H9 (cell line): Measurements from ENCODE around the gene GNAI2. TPM values are rescaled to one million over a fixed set of nuclear protein-coding genes. Genes with fewer than 3 reads are reported as not detected.

Experiments
- DNase-seq: peaks from one replicate; pipeline ENCODE4 v3.0.0-alpha.2; 2017
- H2AFZ ChIP-seq: one replicate; pipeline ENCODE4 v1.6.1; 2013; ENCODE audit warnings: mild to moderate bottlenecking, low read length, control low read depth, moderate library complexity
- H2AK5ac ChIP-seq: 2 replicates; pipeline ENCODE4 v1.6.1; 2013; ENCODE audit warnings: low read length, control low read depth, mixed read lengths; ENCODE audit not compliant: insufficient read length
- H2BK120ac ChIP-seq: one replicate; pipeline ENCODE4 v1.6.1; 2013; ENCODE audit warnings: low read depth, mild to moderate bottlenecking, low read length, control low read depth, inconsistent platforms; ENCODE audit not compliant: poor library complexity, severe bottlenecking
- H2BK12ac ChIP-seq: 2 replicates; pipeline ENCODE4 v1.6.1; 2013; ENCODE audit warnings: low read length, control low read depth, mixed read lengths, low read depth; ENCODE audit not compliant: insufficient read length
- H2BK15ac ChIP-seq: 2 replicates; pipeline ENCODE4 v1.6.1; 2013; ENCODE audit warnings: low read depth, low read length, control low read depth
- H2BK20ac ChIP-seq: one replicate; pipeline ENCODE4 v1.6.1; 2013; ENCODE audit warnings: low read depth, mild to moderate bottlenecking, low read length, control low read depth, inconsistent platforms; ENCODE audit not compliant: poor library complexity, severe bottlenecking
- H2BK5ac ChIP-seq: 2 replicates; pipeline ENCODE4 v1.6.1; 2013; ENCODE audit warnings: low read length, control low read depth, mixed read lengths; ENCODE audit not compliant: insufficient read length
- H3K14ac ChIP-seq: 2 replicates; pipeline ENCODE4 v1.6.1; 2013; ENCODE audit warnings: low read length, control low read depth; ENCODE audit not compliant: insufficient read depth
- H3K18ac ChIP-seq: 2 replicates; pipeline ENCODE4 v1.6.1; 2013; ENCODE audit warnings: low read depth, mild to moderate bottlenecking, mixed read lengths, low read length, control low read depth; ENCODE audit not compliant: insufficient read length
- H3K23ac ChIP-seq: 2 replicates; pipeline ENCODE4 v1.6.1; 2013; ENCODE audit warnings: low read length, control low read depth, mixed read lengths, low read depth; ENCODE audit not compliant: insufficient read length
- H3K23me2 ChIP-seq: 2 replicates; pipeline ENCODE4 v1.6.1; 2013; ENCODE audit warnings: low read depth, mild to moderate bottlenecking, mixed read lengths, low read length, control low read depth; ENCODE audit not compliant: insufficient read length, poor library complexity, severe bottlenecking
- H3K27ac ChIP-seq: 2 replicates; pipeline ENCODE4 v1.5.1; 2013; ENCODE audit warnings: low read length, control low read depth, mixed read lengths, low read depth; ENCODE audit not compliant: insufficient read length
- H3K27me3 ChIP-seq: 2 replicates; pipeline ENCODE4 v1.6.1; 2013; ENCODE audit warnings: low read length, control low read depth, inconsistent platforms; ENCODE audit not compliant: insufficient read depth
- H3K4ac ChIP-seq: 2 replicates; pipeline ENCODE4 v1.6.1; 2013; ENCODE audit warnings: low read depth, mild to moderate bottlenecking, control low read depth, inconsistent platforms, low read length, moderate library complexity
- H3K4me1 ChIP-seq: 2 replicates; pipeline ENCODE4 v1.6.1; 2013; ENCODE audit warnings: low read length, control low read depth, inconsistent platforms; ENCODE audit not compliant: insufficient read depth
- H3K4me2 ChIP-seq: 2 replicates; pipeline ENCODE4 v1.6.1; 2013; ENCODE audit warnings: low read length, control low read depth, mixed read lengths; ENCODE audit not compliant: insufficient read length, insufficient read depth
- H3K56ac ChIP-seq: 2 replicates; pipeline ENCODE4 v1.6.1; 2013; ENCODE audit warnings: low read depth, mild to moderate bottlenecking, mixed read lengths, low read length, control low read depth; ENCODE audit not compliant: insufficient read length
- H3K79me1 ChIP-seq: 2 replicates; pipeline ENCODE4 v1.6.1; 2013; ENCODE audit warnings: low read depth, mild to moderate bottlenecking, moderate library complexity, low read length, control low read depth, inconsistent platforms; ENCODE audit not compliant: insufficient read depth, poor library complexity, severe bottlenecking
- H3K79me2 ChIP-seq: 2 replicates; pipeline ENCODE4 v1.6.1; 2013; ENCODE audit warnings: low read length, control low read depth, inconsistent platforms; ENCODE audit not compliant: insufficient read depth
- H3K9ac ChIP-seq: 2 replicates; pipeline ENCODE4 v1.6.1; 2013; ENCODE audit warnings: low read length, control low read depth, mixed read lengths; ENCODE audit not compliant: insufficient read length; ENCODE audit errors: extremely low read depth
- H3K9me3 ChIP-seq: one replicate; pipeline ENCODE4 v1.6.1; 2013; ENCODE audit warnings: low read depth, low read length, inconsistent platforms; ENCODE audit not compliant: control insufficient read depth
- H3T11ph ChIP-seq: one replicate; pipeline ENCODE4 v1.6.1; 2013; ENCODE audit warnings: mild to moderate bottlenecking, low read length, control low read depth, inconsistent platforms
- H4K20me1 ChIP-seq: one replicate; pipeline ENCODE4 v1.6.1; 2013; ENCODE audit not compliant: control insufficient read depth, insufficient read length, insufficient read depth
- H4K5ac ChIP-seq: 2 replicates; pipeline ENCODE4 v1.6.1; 2013; ENCODE audit warnings: low read depth, mild to moderate bottlenecking, mixed read lengths, low read length, control low read depth; ENCODE audit not compliant: insufficient read length
- H4K8ac ChIP-seq: replicated peaks from 2 replicates; pipeline ENCODE4 v1.6.1; 2013; ENCODE audit warnings: low read length, control low read depth, mixed read lengths, low read depth; ENCODE audit not compliant: insufficient read length
- H4K91ac ChIP-seq: 2 replicates; pipeline ENCODE4 v1.6.1; 2013; ENCODE audit warnings: low read depth, mild to moderate bottlenecking, moderate library complexity, mixed read lengths, low read length, control low read depth; ENCODE audit not compliant: insufficient read length
- H3K27ac Mint-ChIP-seq, 3 experiments: 2 replicates in 2 of 3; 3 replicates in 1 of 3; pipeline ENCODE4 v1.8.0; 2020 to 2021; ENCODE audit warnings: mixed read lengths in 3 of 3, mild to moderate bottlenecking in 1 of 3, moderate library complexity in 1 of 3
- H3K27me3 Mint-ChIP-seq: 2 replicates; pipeline ENCODE4 v1.8.0; 2021; ENCODE audit warnings: low read depth, mild to moderate bottlenecking, moderate library complexity, mixed read lengths
- H3K36me3 Mint-ChIP-seq, 3 experiments: 2 replicates in 2 of 3; 3 replicates in 1 of 3; pipeline ENCODE4 v1.8.0; 2020 to 2021; ENCODE audit warnings: low read depth in 3 of 3, mixed read lengths in 3 of 3; ENCODE audit not compliant: insufficient read depth in 1 of 3
- H3K4me1 Mint-ChIP-seq, 2 experiments: 2 replicates each; pipeline ENCODE4 v1.8.0; 2020; ENCODE audit warnings: mixed read lengths in 2 of 2
- H3K4me3 Mint-ChIP-seq, 2 experiments: 2 replicates in 1 of 2; 3 replicates in 1 of 2; pipeline ENCODE4 v1.8.0; 2020 to 2021; ENCODE audit warnings: mild to moderate bottlenecking in 2 of 2, mixed read lengths in 2 of 2, moderate library complexity in 1 of 2
- H3K9me3 Mint-ChIP-seq, 2 experiments: 2 replicates in 1 of 2; 3 replicates in 1 of 2; pipeline ENCODE4 v1.8.0; 2020; ENCODE audit warnings: mild to moderate bottlenecking in 2 of 2, mixed read lengths in 2 of 2, moderate library complexity in 1 of 2
- WGBS: extraction: QIAGEN DNeasy Blood & Tissue Kit; methylation state at CpG from one replicate; pipeline ENCODE4 v1.1.7; 2013; ENCODE audit warnings: missing lambda C conversion rate, low lambda C conversion rate, mixed read lengths; ENCODE audit not compliant: insufficient read length; ENCODE audit errors: extremely low coverage; 5-methylcytosine and 5-hydroxymethylcytosine counted together
- total RNA-seq: library from RNA; stranded (reverse); gene quantifications from 2 replicates; pipeline ENCODE4 v1.2.1, GENCODE V29; 2021
- TF ChIP-seq, protein P1 (sequence below): fragments of 200-600 bp; sonication (generic); conservative IDR thresholded peaks from 3 replicates; pipeline ENCODE4 v1.8.0; 2021; ENCODE audit warnings: antibody characterized with exemption, mild to moderate bottlenecking

GNAI2 gene
- total RNA-seq, 1 experiment from 2014 or later, result 218 TPM

DNA sequence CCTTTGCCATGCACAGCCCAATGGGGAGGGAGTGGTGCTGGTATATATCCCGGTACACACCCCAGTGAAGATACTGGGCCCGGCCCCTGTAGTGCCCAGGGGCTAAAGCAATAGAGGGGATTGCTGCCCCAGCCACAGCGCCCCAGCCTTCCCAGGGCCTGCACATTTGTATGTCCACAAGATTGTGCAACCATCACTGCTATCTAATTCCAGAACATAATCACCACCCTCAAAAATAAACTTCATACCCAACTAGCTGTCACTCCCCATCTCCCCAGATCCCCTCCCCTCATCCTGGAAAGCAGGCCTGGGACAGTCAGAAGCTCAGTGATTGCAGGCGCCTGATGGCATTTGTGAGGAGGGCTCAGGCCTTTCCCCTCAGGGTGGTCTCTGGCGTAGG is 13.5 kb downstream of the GNAI2 start:
- peaks cover 3% of the 10 kb centered on the region for H4K20me1 ChIP-seq
- no peak for DNase-seq
- peaks cover 13% of the 10 kb centered on the region; the same call in 1 of the 2 replicates for H3K79me2 ChIP-seq
- no peak overlapping the region; the same call in 1 of the 2 replicates for H3K14ac ChIP-seq
- TF ChIP-seq, protein P1, sequence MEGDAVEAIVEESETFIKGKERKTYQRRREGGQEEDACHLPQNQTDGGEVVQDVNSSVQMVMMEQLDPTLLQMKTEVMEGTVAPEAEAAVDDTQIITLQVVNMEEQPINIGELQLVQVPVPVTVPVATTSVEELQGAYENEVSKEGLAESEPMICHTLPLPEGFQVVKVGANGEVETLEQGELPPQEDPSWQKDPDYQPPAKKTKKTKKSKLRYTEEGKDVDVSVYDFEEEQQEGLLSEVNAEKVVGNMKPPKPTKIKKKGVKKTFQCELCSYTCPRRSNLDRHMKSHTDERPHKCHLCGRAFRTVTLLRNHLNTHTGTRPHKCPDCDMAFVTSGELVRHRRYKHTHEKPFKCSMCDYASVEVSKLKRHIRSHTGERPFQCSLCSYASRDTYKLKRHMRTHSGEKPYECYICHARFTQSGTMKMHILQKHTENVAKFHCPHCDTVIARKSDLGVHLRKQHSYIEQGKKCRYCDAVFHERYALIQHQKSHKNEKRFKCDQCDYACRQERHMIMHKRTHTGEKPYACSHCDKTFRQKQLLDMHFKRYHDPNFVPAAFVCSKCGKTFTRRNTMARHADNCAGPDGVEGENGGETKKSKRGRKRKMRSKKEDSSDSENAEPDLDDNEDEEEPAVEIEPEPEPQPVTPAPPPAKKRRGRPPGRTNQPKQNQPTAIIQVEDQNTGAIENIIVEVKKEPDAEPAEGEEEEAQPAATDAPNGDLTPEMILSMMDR, result no peak
- H3K18ac ChIP-seq, result no peak overlapping the region
- H3K4me1 ChIP-seq, result no peaks in the 10 kb centered on the region
- no peak overlapping the region for H2BK120ac ChIP-seq
- H4K5ac ChIP-seq, result no peak overlapping the region
- peaks cover 11% of the 10 kb centered on the region for H3K79me1 ChIP-seq
- no peaks in the 10 kb centered on the region for H3K9me3 ChIP-seq
- no peak overlapping the region for H2BK20ac ChIP-seq
- no peak overlapping the region for H3K56ac ChIP-seq
- H3K27me3 Mint-ChIP-seq, result no peaks in the 10 kb centered on the region
- H2BK5ac ChIP-seq, result no peak overlapping the region
- no peak overlapping the region for H2AFZ ChIP-seq
- no peaks in the 10 kb centered on the region for H3K27me3 ChIP-seq
- no peak overlapping the region for H2AK5ac ChIP-seq
- no CpG with 5 or more reads among the region's 5 CpGs for WGBS
- no peaks in the 10 kb centered on the region for H3K23me2 ChIP-seq
- no peak overlapping the region for H3K9ac ChIP-seq
- no peak overlapping the region for H2BK12ac ChIP-seq
- peak overlapping the region in 2 of 3 experiments; percentile 29 to 76; a peak in 1 of 7 replicates for H3K27ac Mint-ChIP-seq
- H3K27ac ChIP-seq, result no peak overlapping the region
- no peak overlapping the region for H3K4ac ChIP-seq
- H4K91ac ChIP-seq, result no peak overlapping the region
- H3K4me3 Mint-ChIP-seq, result no peak overlapping the region
- no peak overlapping the region for H4K8ac ChIP-seq
- no peak overlapping the region for H2BK15ac ChIP-seq
- H3K36me3 Mint-ChIP-seq, result peaks cover 7 to 39% (median 30%) of the 10 kb centered on the region in 3 experiments
- H3K9me3 Mint-ChIP-seq, result no peaks in the 10 kb centered on the region
- no peak overlapping the region for H3K23ac ChIP-seq
- peaks cover 30 to 36% of the 10 kb centered on the region in 2 experiments for H3K4me1 Mint-ChIP-seq
- H3T11ph ChIP-seq, result no peak overlapping the region
- no peak overlapping the region for H3K4me2 ChIP-seq
